ENCODE data around the gene DCLRE1B.

DCLRE1B gene

GRCh38 chr1:113963281-113963906 lies 58.3 kb downstream of the DCLRE1B start:
- Histone ChIP-seq H3K36me3 (ENCODE audit: control insufficient read depth, low read depth, low read length) (peaks cover 41% of the 10 kb centered on the region), H3K4me1 (ENCODE audit: control insufficient read depth, low read depth, low read length) (no peaks in the 10 kb centered on the region), H3K4me3 (ENCODE audit: low read length) (no peak overlapping the region), H3K27me3 (ENCODE audit: control insufficient read depth, insufficient read depth, low read length) (no peaks in the 10 kb centered on the region), H3K27ac (ENCODE audit: low read length) (no peak overlapping the region), H3K9me3 (ENCODE audit: control insufficient read depth, low read depth, low read length) (no peaks in the 10 kb centered on the region), H3K9ac (ENCODE audit: low read length) (no peak overlapping the region)

Measured in iPS-18a (cell line).